Activated CD4-positive, CD25-positive, alpha-beta regulatory T cell treated with anti-CD3 and anti-CD28 coated beads, Interleukin-2, amount 50 U/mL, for 72 hours (primary cell): ENCODE measurements around the gene CNTN5.

Experiments used
- DNase-seq: peaks from one replicate; pipeline ENCODE4 v3.0.0; 2021

The CNTN5 gene

GRCh38 chr11:100133114-100133513, 1112.4 kb downstream of the CNTN5 start:
- no peak for DNase-seq

GRCh38 chr11:100141201-100141600, 1120.5 kb downstream of the CNTN5 start:
- no peak for DNase-seq

- DNase-seq: no peak
Observed at GRCh38 chr11:100151944-100152343, 1131.2 kb downstream of the CNTN5 start.

GRCh38 chr11:100152766-100153165, 1132.0 kb downstream of the CNTN5 start:
- DNase-seq: no peak

GRCh38 chr11:100163471-100163870, 1142.7 kb downstream of the CNTN5 start:
- DNase-seq: no peak

GRCh38 chr11:100174881-100175280, 1154.1 kb downstream of the CNTN5 start:
- DNase-seq: no peak

- no peak for DNase-seq
Observed at GRCh38 chr11:100176456-100176855, 1155.7 kb downstream of the CNTN5 start.

- DNase-seq: no peak
Observed at GRCh38 chr11:100177651-100178050, 1156.9 kb downstream of the CNTN5 start.

GRCh38 chr11:100182350-100182749, 1161.6 kb downstream of the CNTN5 start:
- DNase-seq: no peak

- DNase-seq: no peak
Observed at GRCh38 chr11:100182927-100183326, 1162.2 kb downstream of the CNTN5 start.

- no peak for DNase-seq
Observed at GRCh38 chr11:100185588-100185987, 1164.8 kb downstream of the CNTN5 start.

GRCh38 chr11:100188137-100188783, 1167.5 kb downstream of the CNTN5 start:
- no peak for DNase-seq

GRCh38 chr11:100190395-100190794, 1169.6 kb downstream of the CNTN5 start:
- DNase-seq: no peak

- no peak for DNase-seq
Observed at GRCh38 chr11:100192181-100192580, 1171.4 kb downstream of the CNTN5 start.

- no peak for DNase-seq
Observed at GRCh38 chr11:100203789-100204188, 1183.0 kb downstream of the CNTN5 start.

- DNase-seq: no peak
Observed at GRCh38 chr11:100205926-100206325, 1185.2 kb downstream of the CNTN5 start.

GRCh38 chr11:100208207-100208606, 1187.5 kb downstream of the CNTN5 start:
- no peak for DNase-seq

GRCh38 chr11:100214791-100215190, 1194.0 kb downstream of the CNTN5 start:
- no peak for DNase-seq

- no peak for DNase-seq
Observed at GRCh38 chr11:100220801-100221200, 1200.1 kb downstream of the CNTN5 start.

- DNase-seq: no peak
Observed at GRCh38 chr11:100221791-100222190, 1201.0 kb downstream of the CNTN5 start.

GRCh38 chr11:100224541-100225034, 1203.8 kb downstream of the CNTN5 start:
- DNase-seq: no peak

- DNase-seq: no peak
Observed at GRCh38 chr11:100229086-100229485, 1208.3 kb downstream of the CNTN5 start.

GRCh38 chr11:100232006-100232405, 1211.3 kb downstream of the CNTN5 start:
- no peak for DNase-seq

- no peak for DNase-seq
Observed at GRCh38 chr11:100235085-100235484, 1214.3 kb downstream of the CNTN5 start.

- DNase-seq: no peak
Observed at GRCh38 chr11:100240025-100240539, 1219.3 kb downstream of the CNTN5 start.
